GM10248 (cell line): ENCODE data around the gene PLEKHO2.

Experiments
- CTCF ChIA-PET: fragments of 300-600 bp; sonication (Branson Sonifier 250); formaldehyde crosslinking; extraction: SDS; loops from one replicate; lab custom pipeline; 2021; ENCODE audit warnings: antibody characterized with exemption; lab: Yijun Ruan, JAX
- POLR2A ChIA-PET: fragments of 350-650 bp; sonication (Branson Sonifier 250); formaldehyde crosslinking; extraction: SDS; loops from one replicate; lab custom pipeline; 2020; ENCODE audit warnings: antibody characterized with exemption; lab: Yijun Ruan, JAX
- DNase-seq: peaks from one replicate; pipeline ENCODE4 v3.0.0; 2012; ENCODE audit errors: extremely low spot score
- CTCF ChIP-seq: IDR thresholded peaks from 2 replicates; pipeline ENCODE4 v1.5.1; 2012; ENCODE audit warnings: mild to moderate bottlenecking, low read depth; ENCODE audit errors: extremely low read depth, missing control alignments, control extremely low read depth

Gene PLEKHO2

DNA sequence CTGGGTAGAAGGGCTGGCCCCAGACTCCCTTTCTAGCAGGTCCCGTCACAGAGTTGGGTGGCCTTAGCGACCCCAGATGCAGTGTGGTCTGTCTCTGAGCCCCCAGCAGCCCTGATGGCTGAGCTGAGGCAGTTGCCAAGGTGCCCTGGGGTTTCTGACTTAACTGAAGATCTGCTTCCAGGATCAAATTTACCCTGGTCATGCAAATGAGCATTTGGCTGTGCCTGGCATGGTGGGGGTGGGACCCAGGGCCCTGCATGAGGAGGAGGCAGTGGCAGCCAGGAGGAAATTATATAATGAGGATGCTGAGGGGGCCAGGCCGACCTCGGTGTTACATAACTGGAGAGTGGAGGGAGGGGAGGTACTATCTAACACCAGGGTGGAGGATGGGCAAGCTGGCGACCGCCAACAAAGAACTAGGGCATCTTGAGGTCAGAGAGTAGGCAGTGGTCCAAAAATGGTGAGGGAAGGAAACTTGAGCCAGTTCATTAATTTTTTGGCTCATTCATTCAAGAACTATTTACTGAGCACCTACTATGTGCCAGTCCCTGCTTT, 16.4 kb downstream of the PLEKHO2 start:
- TF ChIP-seq CTCF, result no peak
- no peak for DNase-seq
- ChIA-PET POLR2A (no interaction called here), CTCF (interaction anchor here (1.3 kb wide), 1 partner anchor 22 kb away, joined by 7 read pairs; no protein-coding TSS in a partner anchor)

DNA sequence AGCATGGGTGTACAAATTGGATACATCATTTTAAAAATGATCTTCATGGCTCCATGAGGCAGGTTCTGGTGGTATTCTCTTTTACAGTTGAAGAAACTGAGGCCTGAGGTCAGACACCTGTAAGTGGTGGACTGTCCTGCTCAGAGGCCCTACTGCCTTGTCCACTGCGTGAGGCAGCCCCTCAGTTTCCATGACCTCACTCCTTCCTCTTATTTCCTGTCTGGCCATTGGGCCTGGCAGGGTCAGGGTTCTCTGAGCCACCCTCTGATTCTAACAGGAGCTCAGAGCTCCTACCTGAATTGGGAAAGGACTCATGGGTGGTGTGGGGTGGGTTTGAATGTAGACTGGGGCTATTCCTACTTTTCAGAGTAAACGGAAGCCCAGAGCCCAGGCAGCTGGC, 17.5 kb downstream of the PLEKHO2 start:
- no peak for DNase-seq
- ChIA-PET CTCF (interaction anchor here (0.9 to 1.5 kb wide), 4 partner anchors 21 to 46 kb away, joined by 3 to 7 read pairs (median 4); no protein-coding TSS in a partner anchor), POLR2A (interaction anchor here (0.5 kb wide), 1 partner anchor 29 kb away, joined by 3 read pairs; no protein-coding TSS in a partner anchor)
- TF ChIP-seq CTCF, result no peak

GRCh38 chr15:64861331-64861730, 19.6 kb downstream of the PLEKHO2 start:
- CTCF ChIA-PET, result interaction anchor here (1.1 to 2.5 kb wide), 4 partner anchors 16 to 44 kb away, joined by 3 to 6 read pairs (median 3); no protein-coding TSS in a partner anchor
- DNase-seq, result no peak
- POLR2A ChIA-PET, result no interaction called here

GRCh38 chr15:64861960-64862359, 20.2 kb downstream of the PLEKHO2 start:
- no peak for TF ChIP-seq CTCF
- no peak for DNase-seq
- CTCF ChIA-PET, result interaction anchor here (0.8 to 2.5 kb wide), 6 partner anchors 17 to 43 kb away, joined by 3 to 6 read pairs (median 3); no protein-coding TSS in a partner anchor
- POLR2A ChIA-PET, result interaction anchor here (1.4 kb wide), 1 partner anchor 18 kb away, joined by 8 read pairs; no protein-coding TSS in a partner anchor

More at GRCh38 chr15:64861331-64861730, 19.6 kb downstream of the PLEKHO2 start:
- no peak for TF ChIP-seq CTCF

DNA sequence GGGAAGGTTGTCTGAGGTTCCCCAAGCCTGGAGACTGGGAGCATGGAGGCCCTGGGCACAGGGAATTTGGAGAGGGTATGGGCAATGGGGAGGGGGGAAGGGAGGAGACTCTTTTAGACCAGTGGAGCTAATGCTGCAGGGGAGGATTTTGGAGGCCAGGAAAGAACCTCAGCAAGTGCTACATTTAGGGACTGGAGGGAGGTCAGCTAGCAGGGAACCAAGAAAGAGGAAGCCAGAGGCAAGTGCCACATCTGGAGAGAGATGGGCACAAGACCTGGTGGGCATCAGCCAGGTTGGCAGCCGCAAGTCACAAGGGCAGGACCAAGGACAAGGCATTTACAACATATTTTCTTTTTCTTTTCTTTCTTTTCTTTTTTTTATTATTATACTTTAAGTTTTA, 20.7 kb downstream of the PLEKHO2 start:
- CTCF ChIA-PET, result interaction anchor here (0.8 to 2.5 kb wide), 5 partner anchors 17 to 43 kb away, joined by 3 to 6 read pairs (median 3); no protein-coding TSS in a partner anchor
- POLR2A ChIA-PET, result interaction anchor here (1.4 kb wide), 1 partner anchor 19 kb away, joined by 8 read pairs; no protein-coding TSS in a partner anchor
- no peak for TF ChIP-seq CTCF
- DNase-seq, result no peak

DNA sequence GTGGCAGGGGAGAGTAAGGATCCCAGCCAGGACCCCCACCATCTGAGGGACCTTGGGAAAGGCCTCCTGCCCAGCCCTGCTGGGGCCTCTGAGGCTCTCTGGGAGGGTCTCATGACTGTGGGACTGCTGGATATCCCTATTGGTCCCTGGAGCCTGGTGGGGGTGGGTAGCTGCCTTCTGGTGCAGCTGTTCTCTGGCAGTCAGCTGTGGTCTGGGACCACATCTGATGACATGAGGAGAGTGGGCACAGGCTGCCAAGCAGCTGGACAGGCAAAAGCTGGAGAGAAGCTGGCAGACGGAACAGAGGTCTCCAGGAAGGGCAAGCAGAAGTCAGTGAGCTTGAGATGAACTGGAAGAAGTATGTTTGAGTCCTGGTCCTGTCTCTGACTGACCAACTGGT, 22.4 kb downstream of the PLEKHO2 start:
- ChIA-PET CTCF (interaction anchor here (1.0 to 2.4 kb wide), 12 partner anchors 9 to 53 kb away, joined by 3 to 11 read pairs (median 5); no protein-coding TSS in a partner anchor), POLR2A (interaction anchor here (0.6 to 2.2 kb wide), 4 partner anchors 30 to 161 kb away, joined by 3 to 9 read pairs (median 4); partner anchors contain the start of gene ANKDD1A)
- TF ChIP-seq CTCF, result no peak
- DNase-seq, result no peak
